GM12878 (cell line): ENCODE data around the gene MAD1L1. TPM values are rescaled to one million over a fixed set of nuclear protein-coding genes. Genes with fewer than 3 reads are reported as not detected.

ENCODE experiments used
- ATAC-seq: fragments of 200-7000 bp; cut with Tn5 transposase; 3 replicates; pipeline ENCODE4 v1.9.1; 2020; ENCODE audit warnings: mild to moderate bottlenecking, moderate library complexity
- BruUV-seq: library from RNA; stranded (reverse); fragments of 400-500 nt; replicated peaks from 2 replicates; lab custom pipeline; 2021; lab: Mats Ljungman, UMichigan
- CTCF ChIA-PET: fragments of 300-600 bp; sonication (Branson Sonifier 250); formaldehyde crosslinking; extraction: SDS; loops from one replicate; lab custom pipeline; 2021; ENCODE audit warnings: inconsistent platforms; lab: Yijun Ruan, JAX
- POLR2A ChIA-PET: fragments of 350-600 bp; formaldehyde crosslinking; extraction: SDS; loops from one replicate; lab custom pipeline; 2021; ENCODE audit warnings: inconsistent platforms; lab: Charles Lee
- RAD21 ChIA-PET: fragments of 300-600 bp; sonication (Branson Sonifier 250); formaldehyde crosslinking; loops from one replicate; lab custom pipeline; 2023; ENCODE audit warnings: antibody characterized with exemption; ENCODE audit not compliant: unreplicated experiment; lab: Charles Lee
- SMC1A ChIA-PET: fragments of 300-600 bp; sonication (Branson Sonifier 250); formaldehyde crosslinking; loops from one replicate; lab custom pipeline; 2023; ENCODE audit not compliant: unreplicated experiment, uncharacterized antibody; lab: Charles Lee
- DNase-seq: peaks from one replicate; pipeline ENCODE4 v3.0.0-alpha.2; 2011; ENCODE audit warnings: low read depth, low spot score
- FAIRE-seq: peaks from 3 replicates; lab custom pipeline; 2011; peaks lifted over from hg19 to GRCh38; lab: Jason Lieb, UNC
- H2AFZ ChIP-seq: 2 replicates; pipeline ENCODE4 v1.6.0; 2011; ENCODE audit warnings: low read depth, low read length, control low read depth; ENCODE audit not compliant: control insufficient read depth
- H3K27ac ChIP-seq: 2 replicates; pipeline ENCODE4 v1.5.1; 2011; ENCODE audit warnings: control low read depth; ENCODE audit not compliant: control insufficient read depth, insufficient read depth
- H3K27me3 ChIP-seq, 2 experiments: replicated peaks in 1 of 2; 2 replicates each; pipeline versions ENCODE4 v1.6.0 to v1.6.1; 2011; ENCODE audit warnings: low read length in 1 of 2; ENCODE audit not compliant: control insufficient read depth in 2 of 2, insufficient read depth in 2 of 2
- H3K36me3 ChIP-seq, 2 experiments: 2 replicates each; pipeline ENCODE4 v1.5.1; 2011; ENCODE audit warnings: low read length in 1 of 2; ENCODE audit not compliant: control insufficient read depth in 2 of 2, insufficient read depth in 2 of 2
- H3K4me1 ChIP-seq: 2 replicates; pipeline ENCODE4 v1.6.1; 2011; ENCODE audit warnings: mild to moderate bottlenecking, low read length, moderate library complexity, mixed read lengths; ENCODE audit not compliant: control insufficient read depth, insufficient read depth
- H3K4me2 ChIP-seq: 2 replicates; pipeline ENCODE4 v1.6.0; 2011; ENCODE audit warnings: control low read depth; ENCODE audit not compliant: control insufficient read depth, insufficient read depth
- H3K4me3 ChIP-seq: fragments of 200-600 bp; sonication (generic); 2 replicates; pipeline ENCODE4 v1.5.1; 2016
- H3K79me2 ChIP-seq: 2 replicates; pipeline ENCODE4 v1.6.0; 2011; ENCODE audit warnings: low read length; ENCODE audit not compliant: control insufficient read depth, insufficient read depth
- H3K9ac ChIP-seq: 2 replicates; pipeline ENCODE4 v1.8.0; 2011; ENCODE audit warnings: low read length, control low read depth, mixed read lengths; ENCODE audit not compliant: control insufficient read depth, insufficient read depth
- H3K9me3 ChIP-seq: replicated peaks from 3 replicates; pipeline ENCODE4 v1.5.1; 2011; ENCODE audit warnings: mild to moderate bottlenecking, low read length; ENCODE audit not compliant: control insufficient read depth, insufficient read depth
- H4K20me1 ChIP-seq: 2 replicates; pipeline ENCODE4 v1.6.0; 2011; ENCODE audit not compliant: control insufficient read depth, insufficient read depth
- BACH1 ChIP-seq: fragments of 450-650 bp; IDR thresholded peaks from 2 replicates; pipeline ENCODE4 v1.6.1; 2017; ENCODE audit warnings: mild to moderate bottlenecking, borderline replicate concordance
- BHLHE40 ChIP-seq, 2 experiments: fragments of 450-650 bp in 1 of 2; IDR thresholded peaks; 2 replicates each; pipeline ENCODE4 v1.6.1; 2011 to 2017; ENCODE audit warnings: low read depth in 2 of 2, borderline replicate concordance in 1 of 2, improper control_type of control experiment in 1 of 2, low read length in 1 of 2, mild to moderate bottlenecking in 1 of 2
- BMI1 ChIP-seq: fragments of 450-650 bp; IDR thresholded peaks from 2 replicates; pipeline ENCODE4 v1.6.1; 2016; ENCODE audit warnings: mild to moderate bottlenecking, moderate library complexity, borderline replicate concordance
- CHD1 ChIP-seq: IDR thresholded peaks from 2 replicates; pipeline ENCODE4 v1.6.1; 2012; ENCODE audit warnings: low read depth, low read length, improper control_type of control experiment
- E2F8 ChIP-seq: fragments of 450-650 bp; IDR thresholded peaks from 2 replicates; pipeline ENCODE4 v1.6.1; 2018; ENCODE audit warnings: mild to moderate bottlenecking, low read depth, moderate library complexity; ENCODE audit not compliant: partially characterized antibody
- GATAD2B ChIP-seq: fragments of 450-650 bp; conservative IDR thresholded peaks from 2 replicates; pipeline ENCODE4 v1.6.1; 2017; ENCODE audit warnings: low read depth, mild to moderate bottlenecking, moderate library complexity
- HDGF ChIP-seq: fragments of 450-650 bp; IDR thresholded peaks from 2 replicates; pipeline ENCODE4 v1.6.1; 2016; ENCODE audit warnings: antibody characterized with exemption
- IRF4 ChIP-seq: IDR thresholded peaks from 2 replicates; pipeline ENCODE4 v1.6.1; 2011; ENCODE audit warnings: low read depth, low read length
- NFXL1 ChIP-seq: fragments of 450-650 bp; IDR thresholded peaks from 2 replicates; pipeline ENCODE4 v1.6.1; 2017; ENCODE audit warnings: antibody characterized with exemption, mild to moderate bottlenecking, borderline replicate concordance
- PBX3 ChIP-seq: IDR thresholded peaks from 2 replicates; pipeline ENCODE4 v1.6.1; 2011; ENCODE audit warnings: mild to moderate bottlenecking, low read depth, low read length, moderate library complexity; ENCODE audit not compliant: insufficient replicate concordance
- POLR2A ChIP-seq: IDR thresholded peaks from 2 replicates; pipeline ENCODE4 v1.6.1; 2011; ENCODE audit warnings: low read depth, mild to moderate bottlenecking, low read length
- RAD51 ChIP-seq: fragments of 450-650 bp; IDR thresholded peaks from 2 replicates; pipeline ENCODE4 v1.6.1; 2016; ENCODE audit warnings: moderate library complexity, mild to moderate bottlenecking, inconsistent platforms
- SMC3 ChIP-seq: IDR thresholded peaks from 2 replicates; pipeline ENCODE4 v1.6.1; 2011; ENCODE audit warnings: low read length, improper control_type of control experiment, borderline replicate concordance
- STAT3 ChIP-seq: IDR thresholded peaks from 2 replicates; pipeline ENCODE4 v1.6.1; 2011; ENCODE audit warnings: low read depth, low read length, improper control_type of control experiment
- TBL1XR1 ChIP-seq: IDR thresholded peaks from 2 replicates; pipeline ENCODE4 v1.6.1; 2012; ENCODE audit warnings: low read depth, low read length, improper control_type of control experiment
- YY1 ChIP-seq: IDR thresholded peaks from 2 replicates; pipeline ENCODE4 v1.6.1; 2011; ENCODE audit warnings: low read depth, mild to moderate bottlenecking, low read length
- ZBED1 ChIP-seq: IDR thresholded peaks from 2 replicates; pipeline ENCODE4 v1.6.1; 2016; ENCODE audit warnings: borderline replicate concordance
- ZBTB33 ChIP-seq: fragments of 450-650 bp; IDR thresholded peaks from 2 replicates; pipeline ENCODE4 v1.6.1; 2017; ENCODE audit warnings: mild to moderate bottlenecking
- WGBS: methylation state at CpG from one replicate; pipeline ENCODE4 v1.1.6; 2016; ENCODE audit warnings: low lambda C conversion rate; ENCODE audit not compliant: insufficient replicate concordance, insufficient coverage; ENCODE audit errors: missing lambda C conversion rate; 5-methylcytosine and 5-hydroxymethylcytosine counted together
- in situ Hi-C: fragments of 300-500 bp; cut with MboI; formaldehyde crosslinking; loops from 9 replicates; pipeline ENCODE4 v1.14.3; 2018; ENCODE audit warnings: mixed read lengths
- intact Hi-C: fragments of 100-400 bp; cut with micrococcal nuclease; formaldehyde crosslinking; loops from one replicate; pipeline ENCODE4 v1.14.2; 2022; ENCODE audit not compliant: unreplicated experiment
- polyA plus RNA-seq, 11 experiments: library from polyadenylated mRNA; depleted of rRNA in 4 of 11; unstranded in 6 of 11; stranded (reverse) in 5 of 11; fragments of >200 nt; fragmentation: Nextera tagmentation in 4 of 11; fragmentation: Illumina TruSeq in 1 of 11; extraction: Ambion mirVana in 4 of 11; extraction: Trizol in 1 of 11; gene quantifications; 1 replicate in 1 of 11; 2 replicates in 10 of 11; pipeline versions ENCODE4 v1.2.1 to v1.2.3, GENCODE V29; 2011 to 2016; ENCODE audit warnings: inconsistent platforms in 2 of 11, missing spikeins in 2 of 11, low read depth in 1 of 11
- total RNA-seq, 4 experiments: library from RNA; depleted of rRNA in 3 of 4; stranded (reverse); fragments of >200 nt in 3 of 4; fragmentation: Illumina TruSeq in 1 of 4; extraction: Trizol in 1 of 4; gene quantifications; 2 replicates each; pipeline versions ENCODE4 v1.2.1 to v1.2.3, GENCODE V29; 2013 to 2021

The MAD1L1 gene
- total and polyA plus RNA-seq, 10 of the 15 experiments (the other 5 are each of a cell fraction or from before 2014, with no cell fraction given) = 2.2 to 76.8 (median 38.3) TPM

- in situ Hi-C loops = loop anchor here (5.0 kb wide), 1 partner anchor 98 kb away; no protein-coding TSS in a partner anchor
- 44% methylated on average over 24 of the region's 24 CpGs for WGBS
- no peak for TF ChIP-seq BMI1
- no peak for TF ChIP-seq NFXL1
- no peak for TF ChIP-seq STAT3
- TF ChIP-seq GATAD2B = no peak
- TF ChIP-seq POLR2A = peak; percentile 44; the same call in 1 of the 2 replicates
- TF ChIP-seq RAD51 = peak; percentile 85
- no peak for TF ChIP-seq BACH1
- no peak for TF ChIP-seq E2F8
- peak; percentile 17 to 31; a peak in 3 of 4 replicates for TF ChIP-seq BHLHE40 (IDR thresholded peaks at IDR 0.05; ENCODE audit: borderline replicate concordance in 1 of 2, low read depth in 2 of 2, low read length in 1 of 2)
- TF ChIP-seq ZBED1 = no peak
- peak; percentile 4 for TF ChIP-seq PBX3
- no peak for TF ChIP-seq TBL1XR1
- TF ChIP-seq HDGF = no peak
- no peak for TF ChIP-seq IRF4
- TF ChIP-seq CHD1 = no peak
- TF ChIP-seq ZBTB33 = no peak
- peak; percentile 17 for TF ChIP-seq SMC3
- TF ChIP-seq YY1 = no peak
Measured at GRCh38 chr7:2248984-2249694, 16.4 kb upstream of the MAD1L1 start.

More at GRCh38 chr7:2248984-2249694, 16.4 kb upstream of the MAD1L1 start:
- DNase-seq (peak; percentile 48), ATAC-seq (peak; percentile 67), FAIRE-seq (peak; percentile 56)
- H3K9me3 ChIP-seq = no peaks in the 10 kb centered on the region; the same call in 2 of the 3 replicates
- no TSS peak for BruUV-seq
- RAD21 ChIA-PET = interaction anchor here (0.7 to 3.5 kb wide), 6 partner anchors 10 to 743 kb away, joined by 3 to 20 read pairs (median 4); no protein-coding TSS in a partner anchor
- SMC1A ChIA-PET = interaction anchor here (0.8 to 3.5 kb wide), 12 partner anchors 9 to 98 kb away, joined by 3 to 27 read pairs (median 5); no protein-coding TSS in a partner anchor
- peak overlapping the region; percentile 67 for H3K27ac ChIP-seq
- H3K79me2 ChIP-seq = no peaks in the 10 kb centered on the region
- H4K20me1 ChIP-seq = no peaks in the 10 kb centered on the region
- peaks cover 33% of the 10 kb centered on the region for H3K4me1 ChIP-seq
- POLR2A ChIA-PET = interaction anchor here (0.5 to 1.7 kb wide), 7 partner anchors 10 to 211 kb away, joined by 3 to 12 read pairs (median 4); no protein-coding TSS in a partner anchor
- H2AFZ ChIP-seq = no peak overlapping the region; the same call in 1 of the 2 replicates
- H3K4me2 ChIP-seq = peak overlapping the region; percentile 87
- intact Hi-C loops = no loop called here
- CTCF ChIA-PET = interaction anchor here (0.9 to 2.7 kb wide), 9 partner anchors 12 to 99 kb away, joined by 3 to 21 read pairs (median 4); no protein-coding TSS in a partner anchor
- peak overlapping the region; percentile 56 for H3K9ac ChIP-seq
- peaks cover 3 to 13% of the 10 kb centered on the region in 2 experiments; a peak in 3 of 4 replicates for H3K36me3 ChIP-seq
- H3K27me3 ChIP-seq = no peaks in the 10 kb centered on the region
- H3K4me3 ChIP-seq = peak overlapping the region; percentile 50; the same call in 1 of the 2 replicates
